Measurements from ENCODE around the gene SLC35C1. TPM values are rescaled to one million over a fixed set of nuclear protein-coding genes. Genes with fewer than 3 reads are reported as not detected.

SLC35C1 gene
- total and polyA plus RNA-seq, 2 of the 13 experiments (the other 11 are each of a cell fraction or from before 2014, with no cell fraction given), result 2.9 to 7.0 TPM

GRCh38 chr11:45846974-45847910 lies 42.3 kb downstream of the SLC35C1 start, which contains the start of gene CRY2 (continued):
- TF ChIP-seq TFAP4 (IDR thresholded peaks at IDR 0.05; ENCODE audit: borderline replicate concordance, low read depth) (peak; percentile 87), POLR2AphosphoS5 (IDR thresholded peaks at IDR 0.05; ENCODE audit: low read depth, low read length) (peak; percentile 78), GRHL1 (CRISPR knock-in tag; conservative IDR thresholded peaks at IDR 0.05) (no peak), ZNF33A (CRISPR knock-in tag; IDR thresholded peaks at IDR 0.05; ENCODE audit: borderline replicate concordance) (no peak), ZNF780A (CRISPR knock-in tag; IDR thresholded peaks at IDR 0.05) (peak; percentile 57; the same call in 1 of the 2 replicates), SOX5 (CRISPR knock-in tag; IDR thresholded peaks at IDR 0.05; ENCODE audit: borderline replicate concordance) (no peak; the same call in 1 of the 2 replicates), AFF4 (CRISPR knock-in tag; IDR thresholded peaks at IDR 0.05) (no peak), MBD4 (IDR thresholded peaks at IDR 0.05; ENCODE audit: borderline replicate concordance, low read length) (no peak), DNMT1 (CRISPR knock-in tag; IDR thresholded peaks at IDR 0.05) (0 out of 2 replicates have a peak, but pooled peaks have one; percentile 41), HNRNPK (IDR thresholded peaks at IDR 0.05; ENCODE audit: low read depth, low read length, poor library complexity, severe bottlenecking) (peak; percentile 25), KMT2B (CRISPR knock-in tag; IDR thresholded peaks at IDR 0.05) (no peak), ZUFSP (CRISPR knock-in tag; IDR thresholded peaks at IDR 0.05; ENCODE audit: borderline replicate concordance) (no peak), ZNF335 (CRISPR knock-in tag; IDR thresholded peaks at IDR 0.05) (peak; percentile 98), ZNF160 (CRISPR knock-in tag; IDR thresholded peaks at IDR 0.05) (no peak), ZNF564 (CRISPR knock-in tag; IDR thresholded peaks at IDR 0.05) (peak; percentile 85), ZNF468 (CRISPR knock-in tag; IDR thresholded peaks at IDR 0.05) (no peak), ZSCAN29 (CRISPR knock-in tag; conservative IDR thresholded peaks at IDR 0.05) (no peak), MEF2D (CRISPR knock-in tag; IDR thresholded peaks at IDR 0.05) (0 out of 2 replicates have a peak, but pooled peaks have one; percentile 48), PLSCR1 (CRISPR knock-in tag; IDR thresholded peaks at IDR 0.05; ENCODE audit: borderline replicate concordance) (no peak)

All from HepG2 (cell line).